SK-N-SH (cell line): ENCODE measurements around the gene LCE1D.

Source experiments
- CTCF ChIP-seq: fragments of 200-600 bp; sonication (generic); IDR thresholded peaks from 2 replicates; pipeline ENCODE4 v1.6.1; 2017; ENCODE audit warnings: antibody characterized with exemption, mild to moderate bottlenecking, moderate library complexity
- POLR2AphosphoS5 ChIP-seq: IDR thresholded peaks from 2 replicates; pipeline ENCODE4 v1.6.1; 2012; ENCODE audit warnings: low read depth, low read length

GRCh38 chr1:152752225-152752624 lies 44.3 kb upstream of the LCE1D start:
- TF ChIP-seq CTCF (no peak), POLR2AphosphoS5 (no peak)
